ENCODE measurements around the gene NSG1. TPM values are rescaled to one million over a fixed set of nuclear protein-coding genes. Genes with fewer than 3 reads are reported as not detected.

The NSG1 gene
- total RNA-seq, 1 donor from 2014 or later: not detected

- H3K27me3 Mint-ChIP-seq: no peaks in the 10 kb centered on the region
- no peak overlapping the region for H3K27ac Mint-ChIP-seq
- ATAC-seq (ENCODE audit: low read depth): no peak
- DNase-seq: no peak
- no peaks in the 10 kb centered on the region for H3K4me1 Mint-ChIP-seq
- H3K9me3 Mint-ChIP-seq: peaks cover 3% of the 10 kb centered on the region
- intact Hi-C loops (cut with micrococcal nuclease): no loop called here
- ChIA-PET POLR2A (no interaction called here), CTCF (no interaction called here)
- no peak for TF ChIP-seq CTCF (IDR thresholded peaks at IDR 0.05)
- peaks cover 52% of the 10 kb centered on the region for H3K36me3 Mint-ChIP-seq (ENCODE audit: low read depth)
- H3K4me3 Mint-ChIP-seq: no peak overlapping the region
These were observed 30.1 kb downstream of the NSG1 start for GRCh38 chr4:4416981-4417380.

GRCh38 chr4:4417886-4418285, 31.0 kb downstream of the NSG1 start:
- Mint-ChIP-seq H3K4me3 (no peak overlapping the region), H3K4me1 (no peaks in the 10 kb centered on the region), H3K27ac (no peak overlapping the region), H3K27me3 (no peaks in the 10 kb centered on the region), H3K9me3 (peaks cover 3% of the 10 kb centered on the region), H3K36me3 (ENCODE audit: low read depth) (peaks cover 59% of the 10 kb centered on the region)
- ChIA-PET POLR2A (no interaction called here), CTCF (no interaction called here)
- intact Hi-C loops (cut with micrococcal nuclease): no loop called here
- no peak for TF ChIP-seq CTCF (IDR thresholded peaks at IDR 0.05)
- ATAC-seq (ENCODE audit: low read depth) (no peak), DNase-seq (no peak)

- Mint-ChIP-seq H3K9me3 (peaks cover 3% of the 10 kb centered on the region), H3K27ac (no peak overlapping the region), H3K4me3 (no peak overlapping the region), H3K36me3 (ENCODE audit: low read depth) (peaks cover 69% of the 10 kb centered on the region), H3K4me1 (no peaks in the 10 kb centered on the region), H3K27me3 (no peaks in the 10 kb centered on the region)
- DNase-seq (no peak), ATAC-seq (ENCODE audit: low read depth) (no peak)
- ChIA-PET POLR2A (no interaction called here), CTCF (no interaction called here)
- intact Hi-C loops (cut with micrococcal nuclease): no loop called here
- no peak for TF ChIP-seq CTCF (IDR thresholded peaks at IDR 0.05)
These were observed 31.9 kb downstream of the NSG1 start for GRCh38 chr4:4418676-4419390.

- intact Hi-C loops (cut with micrococcal nuclease): no loop called here
- H3K4me1 Mint-ChIP-seq: no peaks in the 10 kb centered on the region
- CTCF ChIA-PET: no interaction called here
- DNase-seq: no peak
- TF ChIP-seq CTCF (IDR thresholded peaks at IDR 0.05): no peak
- no peak overlapping the region for H3K4me3 Mint-ChIP-seq
- peaks cover 77% of the 10 kb centered on the region for H3K36me3 Mint-ChIP-seq (ENCODE audit: low read depth)
- POLR2A ChIA-PET: no interaction called here
- no peak for ATAC-seq (ENCODE audit: low read depth)
- H3K27me3 Mint-ChIP-seq: no peaks in the 10 kb centered on the region
- H3K9me3 Mint-ChIP-seq: peaks cover 3% of the 10 kb centered on the region
- H3K27ac Mint-ChIP-seq: no peak overlapping the region
These were observed 33.0 kb downstream of the NSG1 start for GRCh38 chr4:4419896-4420295.

GRCh38 chr4:4420421-4420820, 33.5 kb downstream of the NSG1 start:
- no peak overlapping the region for H3K4me3 Mint-ChIP-seq
- ATAC-seq (ENCODE audit: low read depth) (no peak), DNase-seq (no peak)
- TF ChIP-seq CTCF (IDR thresholded peaks at IDR 0.05): no peak
- H3K4me1 Mint-ChIP-seq: no peaks in the 10 kb centered on the region
- peaks cover 80% of the 10 kb centered on the region for H3K36me3 Mint-ChIP-seq (ENCODE audit: low read depth)
- no peaks in the 10 kb centered on the region for H3K27me3 Mint-ChIP-seq
- H3K27ac Mint-ChIP-seq: no peak overlapping the region
- intact Hi-C loops (cut with micrococcal nuclease): no loop called here
- CTCF ChIA-PET: no interaction called here
- POLR2A ChIA-PET: no interaction called here
- H3K9me3 Mint-ChIP-seq: peaks cover 3% of the 10 kb centered on the region
